Fibroblast of gingiva (primary cell): ENCODE results near the gene MYDGF.

Experiments used
- DNase-seq: peaks from one replicate; pipeline ENCODE4 v3.0.0-alpha.2; 2011; ENCODE audit warnings: low read depth

MYDGF gene

DNA sequence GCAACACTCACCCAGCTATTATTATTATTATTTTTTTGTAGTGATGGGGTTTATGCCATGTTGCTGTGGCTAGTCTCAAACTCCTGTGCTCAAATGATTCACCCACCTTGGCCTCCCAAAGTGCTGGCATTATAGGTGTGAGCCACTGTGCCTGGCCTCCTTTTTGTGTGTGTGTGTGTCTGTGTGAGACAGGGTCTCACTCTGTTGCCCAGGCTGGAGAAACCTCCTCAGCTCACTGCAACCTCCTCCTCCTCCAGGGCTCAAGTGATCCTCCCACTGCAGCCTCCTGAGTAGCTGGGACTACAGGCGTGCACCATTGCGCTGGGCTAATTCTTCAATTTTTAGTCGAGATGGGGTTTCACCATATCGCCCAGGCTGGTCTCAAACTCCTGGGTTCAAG, 3.6 kb upstream of the MYDGF start:
- DNase-seq = no peak

DNA sequence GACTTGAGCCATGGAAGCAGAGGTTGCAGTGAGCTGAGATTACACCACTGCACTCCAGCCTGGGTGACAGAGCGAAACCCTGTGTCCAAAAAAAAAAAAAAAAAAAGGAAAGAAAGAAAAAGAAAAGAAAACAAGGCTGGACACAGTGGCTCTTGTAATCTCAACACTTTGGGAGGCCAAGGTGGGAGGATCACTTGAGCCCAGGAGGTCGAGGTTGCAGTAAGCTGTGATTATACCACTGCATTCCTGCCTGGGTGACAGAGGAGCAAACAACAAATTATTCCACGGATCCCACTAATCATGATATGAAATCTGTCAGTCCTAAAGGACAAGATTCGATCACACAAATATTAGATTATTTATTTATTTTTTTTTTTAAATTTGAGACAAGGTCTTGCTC, 3.1 kb upstream of the MYDGF start:
- no peak for DNase-seq

DNA sequence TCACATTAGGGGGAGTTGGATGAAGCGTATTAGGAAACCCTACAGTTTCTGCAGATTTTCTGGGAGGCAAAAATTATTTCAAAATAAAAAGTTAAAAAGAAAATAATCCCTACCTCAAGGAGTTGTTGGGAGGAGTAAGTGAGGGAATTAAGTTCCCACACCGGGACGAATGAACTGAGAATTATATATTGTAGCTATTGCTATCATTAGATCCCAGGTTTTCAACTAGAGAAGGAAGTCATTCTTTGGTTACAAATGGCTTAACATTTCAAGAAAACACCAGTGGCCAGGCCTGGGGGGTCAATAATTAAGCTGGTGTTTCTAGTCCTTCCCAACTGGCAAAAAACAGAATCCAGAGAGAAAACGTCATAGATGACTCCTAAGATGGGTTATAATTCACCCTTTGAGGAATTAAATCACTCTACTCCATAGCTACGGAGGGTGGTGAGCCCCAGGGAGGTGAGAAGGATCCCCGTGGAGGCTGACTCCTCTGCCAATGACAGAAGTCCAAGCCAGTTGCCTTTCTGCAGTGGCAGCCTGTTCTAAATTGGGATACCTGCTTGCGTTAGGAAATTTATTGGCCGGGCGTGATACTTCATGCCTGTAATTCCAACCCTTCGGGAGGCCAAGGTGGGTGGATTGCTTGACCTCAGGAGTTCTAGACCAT, 1.2 kb upstream of the MYDGF start:
- no peak for DNase-seq

DNA sequence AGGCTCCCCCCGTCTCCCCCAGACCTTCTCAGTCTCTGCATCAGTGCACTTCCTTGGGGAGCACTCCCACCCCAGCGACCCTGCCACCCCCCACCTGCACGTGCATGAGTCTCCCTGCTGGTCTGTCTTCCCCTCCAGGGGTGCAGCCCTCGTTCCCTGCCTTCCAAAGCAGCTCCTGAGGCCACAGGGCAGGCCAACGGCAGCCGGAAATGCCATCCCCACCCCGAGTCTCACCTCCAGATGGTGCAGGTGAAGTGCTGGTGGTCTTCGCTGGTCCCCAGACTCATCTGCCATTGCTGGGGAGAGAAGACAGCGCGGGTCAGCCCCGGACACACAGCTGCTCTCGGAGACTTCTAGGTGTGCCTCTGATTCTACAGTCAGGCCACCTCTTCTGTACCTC, 5.5 kb downstream of the MYDGF start:
- no peak for DNase-seq

DNA sequence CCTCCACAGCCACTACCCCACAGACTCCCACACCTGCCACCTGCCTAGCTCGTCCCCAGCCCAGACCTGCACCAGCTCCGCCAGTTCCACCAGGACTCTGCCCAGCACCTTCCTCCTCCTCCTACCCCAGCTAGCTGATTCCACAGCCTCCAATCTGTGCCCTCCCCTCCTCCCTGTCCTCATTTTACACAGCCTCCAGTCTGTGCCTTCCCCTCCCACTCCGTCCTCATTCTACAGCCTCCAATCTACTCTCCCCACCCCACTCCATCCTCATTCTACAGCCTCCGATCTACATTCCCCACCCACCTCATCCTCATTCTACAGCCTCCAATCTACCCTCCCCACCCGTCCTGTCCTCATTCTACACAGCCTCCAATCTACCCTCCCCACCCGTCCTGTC, 7.3 kb downstream of the MYDGF start:
- no peak for DNase-seq

DNA sequence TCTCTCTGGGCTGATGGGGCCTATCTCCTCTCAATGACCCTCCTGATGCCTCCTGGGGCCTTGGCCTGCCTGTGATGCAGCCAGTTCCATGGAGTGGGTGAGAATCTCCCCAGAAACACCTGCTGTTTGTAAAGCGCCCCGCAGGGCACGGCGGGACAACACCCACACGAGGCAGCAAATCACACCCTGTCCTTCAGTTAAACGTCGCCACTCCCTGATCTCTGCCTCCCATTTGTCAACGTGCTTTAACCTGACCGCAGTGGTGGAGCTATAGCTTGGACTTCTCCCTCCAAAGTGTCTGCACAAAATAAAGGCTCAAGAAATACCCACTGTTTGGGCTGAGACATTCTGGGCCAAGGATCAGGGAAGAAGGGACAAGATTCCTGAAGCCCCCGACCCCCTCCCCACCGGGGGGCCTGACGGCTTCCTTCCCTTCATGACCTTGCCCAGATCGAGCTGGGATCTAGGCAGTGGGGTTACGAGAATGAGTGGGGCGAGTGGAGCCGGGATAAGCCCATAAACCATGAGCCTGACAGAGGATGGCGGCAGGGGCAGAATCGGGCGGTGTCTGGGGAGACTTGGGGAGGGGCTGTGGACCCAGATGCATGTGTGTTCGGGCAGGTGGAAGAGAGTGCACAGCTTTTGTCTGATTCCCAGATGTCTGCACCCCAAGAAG, 8.0 kb downstream of the MYDGF start:
- DNase-seq = no peak

DNA sequence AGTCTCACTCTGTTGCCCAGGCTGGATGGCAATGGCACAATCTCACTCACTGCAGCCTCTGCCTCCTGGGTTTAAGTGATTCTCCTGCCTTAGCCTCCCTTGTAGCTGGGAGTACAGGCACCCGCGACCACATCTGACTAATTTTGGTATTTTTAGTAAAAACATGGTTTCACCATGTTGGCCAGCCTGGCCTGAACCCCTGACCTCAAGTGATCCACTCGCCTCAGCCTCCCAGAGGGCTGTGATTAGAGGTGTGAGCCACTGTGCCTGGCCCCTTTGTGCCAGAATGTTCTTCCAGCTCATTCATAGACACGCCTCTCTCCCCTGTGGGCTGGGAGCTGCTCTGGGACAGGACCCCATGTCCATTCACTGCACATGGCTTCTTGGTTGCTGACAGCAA, 9.1 kb downstream of the MYDGF start:
- no peak for DNase-seq

DNA sequence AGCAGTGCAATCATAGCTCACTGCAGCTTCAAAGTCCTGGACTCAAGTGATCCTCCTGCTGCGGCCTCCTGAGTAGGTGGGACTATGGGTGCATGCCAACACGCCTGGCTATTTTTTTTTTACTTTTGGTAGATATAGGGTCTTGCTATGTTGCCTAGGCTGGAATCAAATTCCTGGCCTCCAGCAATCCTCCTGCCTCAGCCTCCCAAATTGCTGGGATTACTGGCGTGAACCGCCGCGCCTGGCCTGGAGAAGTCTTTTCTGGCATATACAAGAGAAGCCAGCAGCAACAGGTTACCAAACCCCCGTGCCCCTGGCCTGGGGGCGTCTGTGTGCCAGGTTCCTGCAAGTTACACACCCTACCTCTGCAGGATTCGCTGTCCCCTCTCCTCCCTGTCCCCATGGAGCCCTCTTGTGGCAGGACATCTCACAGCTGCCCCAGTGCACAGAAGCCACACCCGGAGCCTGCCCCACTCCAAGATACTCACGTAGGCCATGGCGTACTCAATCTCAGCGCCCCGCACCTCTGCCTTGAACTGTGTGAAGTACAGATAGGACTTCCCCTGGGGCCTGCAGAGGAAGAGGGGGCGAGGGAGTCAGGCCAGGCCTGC, 9.9 kb downstream of the MYDGF start:
- DNase-seq = no peak

DNA sequence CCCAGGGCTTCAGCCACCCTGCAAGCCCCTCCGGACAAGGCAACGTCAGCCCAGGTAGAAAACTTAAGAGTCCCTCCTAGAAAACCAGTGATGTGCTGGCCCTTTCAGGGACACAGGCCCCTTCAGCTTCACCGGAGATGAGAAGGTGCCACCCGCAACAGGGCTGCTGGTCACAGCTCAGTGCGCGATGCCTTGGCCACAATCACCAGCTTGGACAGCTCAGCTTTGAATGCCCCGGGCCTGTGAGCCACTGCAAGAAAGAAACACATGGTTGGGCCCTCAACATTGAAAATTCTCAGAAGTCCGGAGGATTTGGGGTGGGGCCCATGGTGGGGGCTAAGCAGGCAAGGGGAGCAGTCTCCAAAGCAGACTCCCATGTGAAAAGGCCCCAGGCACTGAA, 12.3 kb downstream of the MYDGF start:
- DNase-seq = no peak

DNA sequence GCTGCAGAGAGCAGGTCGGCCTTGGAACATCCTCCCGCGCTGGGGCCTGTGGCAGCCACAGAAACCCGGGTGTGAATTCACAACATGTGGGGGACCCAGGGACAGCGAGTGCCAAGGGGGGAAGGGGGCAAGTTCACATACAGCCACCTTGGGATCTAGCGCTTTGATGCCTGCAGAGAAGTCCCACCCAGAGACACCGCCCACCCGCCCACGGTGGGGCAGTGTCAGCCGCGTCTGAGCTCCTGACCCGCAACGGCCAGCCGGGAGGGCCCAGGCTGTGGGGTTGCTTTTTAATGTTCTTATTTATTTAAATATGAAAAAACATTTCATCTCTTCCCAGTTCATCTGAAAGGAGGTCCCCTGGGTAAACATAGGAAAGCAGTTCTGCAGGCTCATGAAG, 12.9 kb downstream of the MYDGF start:
- DNase-seq = no peak

DNA sequence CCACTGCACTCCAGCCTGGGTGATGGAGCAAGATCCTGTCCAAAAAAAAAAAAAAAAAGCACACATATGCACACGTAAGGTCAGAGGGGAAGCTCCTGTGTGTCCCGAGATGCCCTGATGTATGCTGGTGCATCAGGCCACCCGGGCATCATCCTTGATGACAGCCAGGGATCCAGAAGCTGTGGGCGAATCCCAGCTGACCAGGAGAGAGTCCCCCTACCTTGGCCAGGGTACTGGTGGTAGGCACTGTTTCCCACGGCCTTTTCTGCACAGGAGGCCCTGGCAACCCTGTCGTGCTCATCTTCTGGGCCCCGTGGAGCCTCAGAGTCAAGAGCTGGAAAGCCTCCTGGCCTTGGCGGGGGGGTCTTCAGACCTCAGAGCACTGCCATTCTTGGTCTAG, 14.0 kb downstream of the MYDGF start:
- DNase-seq = no peak

DNA sequence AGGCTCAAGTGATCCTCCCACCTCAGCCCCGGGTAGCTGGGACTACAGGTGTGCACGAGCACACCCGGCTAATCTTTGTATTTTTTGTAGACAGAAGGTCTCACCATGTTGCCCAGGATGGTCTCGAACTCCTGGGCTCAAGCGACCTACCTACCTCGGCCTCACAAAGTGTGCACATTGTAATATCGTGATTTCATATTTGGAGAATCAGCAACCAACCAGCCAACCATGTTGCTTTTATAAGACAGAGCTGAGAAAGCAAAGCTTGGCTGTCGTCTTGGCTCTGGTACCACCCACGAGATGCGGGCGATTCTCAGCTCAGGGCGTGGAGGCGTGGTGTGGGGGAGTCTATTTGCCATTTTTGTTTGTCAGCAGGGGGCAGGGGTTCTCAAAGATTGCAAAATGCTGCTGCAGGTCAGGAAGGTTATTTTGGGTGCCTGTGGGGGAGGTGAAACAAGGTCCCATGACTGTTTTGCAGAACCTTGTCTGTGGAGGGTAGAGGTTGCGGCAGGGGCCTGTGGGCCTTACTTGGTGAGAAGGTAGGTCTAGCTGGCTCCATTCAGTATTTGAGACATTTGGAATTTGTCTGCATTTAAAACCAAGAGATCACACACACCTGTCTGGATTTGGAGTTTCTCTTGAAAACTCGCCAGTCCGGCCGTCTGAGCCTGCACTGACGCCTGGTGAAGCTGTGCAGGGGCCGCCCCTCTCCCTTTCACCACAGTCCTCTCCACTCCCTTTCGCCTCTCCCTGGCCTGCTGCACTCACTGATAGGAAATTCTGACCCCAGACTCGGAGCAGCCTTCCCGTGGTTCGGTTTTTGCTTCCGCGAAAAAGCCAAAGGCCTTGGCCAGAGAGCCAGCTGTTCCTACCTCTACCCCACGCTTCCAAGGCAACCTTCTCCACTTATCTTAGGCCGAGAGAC, 15.4 kb downstream of the MYDGF start:
- no peak for DNase-seq

DNA sequence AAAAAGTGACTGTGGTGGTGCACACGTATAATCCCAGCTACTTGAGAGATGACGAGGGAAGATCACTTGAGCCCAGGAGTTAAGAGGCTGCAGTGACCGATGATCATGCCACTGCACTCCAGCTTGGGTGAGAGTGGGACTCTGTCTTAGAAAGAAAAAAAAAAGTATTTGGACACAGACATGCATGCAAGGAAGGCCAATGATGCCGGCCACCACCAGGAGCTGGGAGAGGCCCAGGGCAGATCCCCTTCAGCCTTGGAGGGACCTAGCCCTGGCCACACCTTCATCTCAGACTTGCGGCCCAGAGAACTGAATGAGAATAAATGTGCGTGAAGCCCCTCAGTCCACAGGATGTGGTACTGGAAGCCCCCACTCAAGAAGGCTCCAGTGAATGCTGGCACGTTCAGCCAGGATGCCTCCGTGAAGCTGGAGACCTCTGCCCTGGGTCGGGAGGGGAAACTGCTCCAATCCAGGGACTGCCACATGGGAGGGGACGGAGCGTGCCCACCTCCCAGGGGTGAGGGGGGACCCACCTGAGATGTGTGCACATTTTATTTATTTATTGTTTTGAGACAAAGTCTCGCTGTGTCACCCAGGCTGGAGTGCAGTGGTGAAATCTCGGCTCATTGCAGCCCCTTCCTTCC, 16.2 kb downstream of the MYDGF start:
- no peak for DNase-seq

DNA sequence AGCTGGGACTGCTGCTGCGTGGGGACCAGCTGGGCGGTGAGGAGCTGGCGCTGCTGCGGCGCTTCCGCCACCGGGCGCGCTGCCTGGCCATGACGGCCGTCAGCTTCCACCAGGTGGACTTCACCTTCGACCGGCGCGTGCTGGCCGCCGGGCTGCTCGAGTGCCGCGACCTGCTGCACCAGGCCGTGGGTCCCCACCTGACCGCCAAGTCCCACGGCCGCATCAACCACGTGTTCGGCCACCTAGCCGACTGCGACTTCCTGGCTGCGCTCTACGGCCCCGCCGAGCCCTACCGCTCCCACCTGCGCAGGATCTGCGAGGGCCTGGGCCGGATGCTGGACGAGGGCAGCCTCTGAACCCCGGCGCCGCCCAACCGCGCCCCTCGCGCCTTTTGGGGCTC, 18.1 kb downstream of the MYDGF start:
- DNase-seq = no peak

DNA sequence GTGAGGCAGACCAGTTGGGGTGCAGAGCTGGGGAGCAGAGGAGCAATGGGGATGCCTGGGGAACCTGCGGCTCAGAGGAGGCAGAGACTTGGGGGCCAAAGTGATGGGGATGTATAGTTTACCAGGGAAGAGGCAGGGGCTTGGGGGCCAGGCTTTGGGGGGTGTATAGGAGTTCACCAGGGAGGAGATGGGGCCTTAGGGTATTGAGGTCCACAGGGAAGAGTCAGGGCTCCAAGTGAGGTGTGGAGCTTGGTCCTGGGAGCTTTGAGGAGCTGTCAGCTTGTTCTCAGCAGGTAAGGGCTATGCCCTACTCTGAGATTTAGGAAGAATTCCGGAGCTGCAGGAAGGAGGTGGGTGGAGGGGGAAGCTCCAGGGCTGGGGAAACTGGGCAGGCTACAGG, 20.0 kb downstream of the MYDGF start:
- DNase-seq = no peak

DNA sequence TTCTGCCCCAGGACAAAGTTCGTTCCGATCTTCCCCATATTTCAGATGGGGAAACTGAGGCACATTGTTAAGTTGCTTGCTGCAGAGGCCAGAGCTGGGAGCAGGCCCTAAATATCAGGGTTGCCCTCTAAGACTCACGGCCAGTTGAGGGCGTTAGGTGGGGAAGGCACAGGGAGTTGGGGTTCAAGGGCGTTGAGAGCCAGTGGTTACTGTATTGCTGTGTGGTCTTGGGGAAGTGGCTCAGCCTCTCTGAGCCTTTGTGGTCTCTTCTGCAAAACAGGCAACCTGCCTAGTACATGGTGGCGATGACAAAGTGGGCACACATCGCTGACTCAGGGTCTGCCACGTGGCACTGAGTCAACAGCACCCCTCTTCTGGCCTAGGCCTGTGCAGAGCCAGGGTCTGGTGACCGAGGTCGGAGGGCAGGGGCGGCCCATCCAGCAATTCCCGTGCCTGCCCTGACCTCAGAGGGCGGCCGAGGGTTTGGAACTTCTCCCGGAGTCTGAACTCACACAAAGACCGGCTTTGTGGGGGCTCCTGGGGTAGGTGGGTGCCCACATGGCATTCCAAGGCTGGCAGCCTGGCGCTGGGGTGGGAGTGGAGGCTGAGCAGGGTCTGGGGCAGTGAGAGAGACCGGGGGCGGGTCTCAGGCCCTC, 20.6 kb downstream of the MYDGF start:
- DNase-seq = no peak

DNA sequence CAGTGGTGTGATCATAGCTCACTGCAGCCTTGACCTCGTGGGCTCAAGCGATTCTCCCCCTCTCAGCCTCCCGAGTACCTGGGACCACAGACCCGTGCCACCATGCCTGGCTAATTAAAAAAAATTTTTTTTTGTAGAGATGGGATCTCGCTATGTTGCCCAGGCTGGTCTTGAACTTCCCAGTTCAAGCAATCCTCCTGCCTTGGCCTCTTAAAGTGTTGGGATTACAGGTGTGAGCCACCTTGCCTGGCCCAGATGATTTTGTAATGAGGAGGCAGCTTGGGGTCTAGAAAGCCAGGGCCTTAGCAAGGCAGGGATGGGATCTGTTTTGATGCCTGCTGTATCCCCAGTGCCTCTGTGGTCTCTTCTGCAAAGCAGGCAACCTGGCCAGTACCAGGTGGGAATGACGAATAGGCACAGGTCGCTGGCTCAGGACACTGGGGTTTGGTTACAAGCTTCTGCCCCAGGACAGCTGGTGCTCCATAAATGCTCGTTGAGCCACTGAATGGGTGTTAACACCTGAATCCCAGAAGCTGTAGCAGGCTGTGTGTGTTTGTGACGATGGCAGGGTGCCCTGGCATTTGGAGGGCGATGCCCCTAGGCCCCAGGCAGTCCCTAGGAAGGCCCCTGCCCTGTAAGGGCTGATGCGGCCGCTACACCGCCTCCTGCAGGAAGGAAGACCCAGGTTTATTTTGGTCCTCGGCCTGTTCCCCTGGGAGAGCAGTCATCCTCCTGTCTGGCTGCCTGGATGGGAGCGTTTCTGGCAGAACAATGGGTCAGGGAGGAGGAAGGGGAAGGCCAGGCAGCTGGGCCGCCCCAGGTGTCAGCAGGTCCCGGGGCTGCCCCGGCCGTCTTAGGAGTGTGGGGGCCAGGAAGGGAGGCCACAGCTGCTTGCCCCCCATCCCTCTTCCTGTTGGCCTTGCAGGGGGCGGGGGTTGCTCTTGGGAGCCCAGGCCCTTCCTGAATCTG, 22.2 kb downstream of the MYDGF start:
- no peak for DNase-seq

DNA sequence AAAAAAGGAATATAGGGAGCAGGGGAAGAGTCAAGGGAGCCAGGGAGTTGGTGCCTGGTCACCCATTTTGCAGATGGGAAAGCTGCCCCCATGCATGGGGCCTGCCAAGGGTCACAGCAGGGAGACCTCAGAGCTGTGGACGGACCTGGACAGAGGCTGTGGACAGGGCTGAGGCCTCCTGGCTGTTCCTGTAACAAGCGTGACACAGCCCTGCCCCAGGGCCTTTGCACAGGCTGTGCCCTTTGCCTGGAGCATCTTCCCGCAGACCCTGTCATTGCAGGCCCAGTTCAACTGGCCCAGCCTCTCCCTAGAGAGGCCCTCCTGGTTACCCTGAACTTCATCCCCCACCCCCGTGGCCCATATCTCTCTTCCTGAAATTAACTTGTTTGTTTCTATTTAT, 24.4 kb downstream of the MYDGF start:
- DNase-seq = no peak

DNA sequence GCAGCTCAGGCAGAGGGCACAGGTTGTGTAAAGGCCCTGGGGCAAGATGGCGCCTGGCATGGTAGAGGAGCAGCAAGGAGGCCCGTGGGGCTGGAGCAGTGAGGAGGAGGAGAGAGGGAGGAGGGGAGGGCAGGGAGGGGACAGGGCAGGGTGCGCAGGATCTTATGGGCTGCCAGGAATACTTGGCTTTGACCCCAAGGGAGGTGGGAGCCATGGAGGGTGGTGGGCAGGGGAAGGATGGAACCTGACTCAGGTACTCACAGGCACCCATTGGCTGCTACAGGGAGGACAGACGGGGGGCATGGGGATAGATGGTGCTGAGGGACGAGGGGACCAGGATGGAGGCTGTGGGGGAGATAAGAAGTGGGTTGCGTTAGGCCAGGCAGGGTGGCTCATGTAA, 27.5 kb downstream of the MYDGF start:
- no peak for DNase-seq

DNA sequence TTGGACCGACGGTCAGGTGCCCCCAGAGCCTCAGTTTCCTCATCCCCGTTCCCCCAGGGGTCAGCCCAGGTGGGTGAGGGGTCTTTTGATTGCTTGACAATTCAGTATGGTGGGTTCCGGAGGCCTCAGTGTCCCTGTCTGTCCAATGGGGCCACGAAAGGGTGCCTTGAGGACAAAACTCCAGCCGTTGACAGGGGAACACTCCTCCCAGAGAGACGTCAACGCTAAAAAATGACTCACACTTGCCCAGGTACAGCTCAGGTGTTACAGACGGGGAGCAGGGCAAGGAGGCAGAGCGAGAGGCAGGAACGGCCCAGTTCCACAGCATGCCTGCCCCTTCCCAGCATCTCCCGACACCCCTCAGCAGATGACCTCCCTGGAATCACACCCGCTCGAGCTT, 29.0 kb downstream of the MYDGF start:
- DNase-seq = no peak
